ENCODE results near the gene SELENOM.
"Not testable (repeated sequence)": the region's sequence is repeated elsewhere in the genome, so short reads cannot be mapped to it uniquely, and the experiment has no call there.

The SELENOM gene

DNA sequence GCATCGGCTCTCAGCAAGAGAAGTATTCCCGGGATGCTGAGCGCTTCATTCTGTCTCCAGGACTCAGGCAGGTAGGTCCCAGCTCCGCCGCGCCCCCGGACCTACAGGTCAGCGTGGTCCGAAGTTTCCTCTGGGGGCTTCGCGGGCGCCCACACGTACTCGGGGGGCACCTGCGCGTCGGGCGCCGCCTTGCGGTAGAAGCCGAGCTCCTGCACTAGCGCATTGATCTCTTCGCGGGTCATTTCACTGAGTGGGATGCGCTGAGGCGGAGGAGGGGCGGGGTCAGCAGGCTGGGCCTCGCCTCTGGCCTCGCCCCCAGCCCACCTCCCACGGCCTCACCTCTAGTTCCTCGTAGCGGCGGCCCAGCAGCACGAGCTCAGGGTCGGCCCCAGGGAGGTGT is 2.5 kb downstream of the SELENOM start:
- DNase-seq, result no peak

DNA sequence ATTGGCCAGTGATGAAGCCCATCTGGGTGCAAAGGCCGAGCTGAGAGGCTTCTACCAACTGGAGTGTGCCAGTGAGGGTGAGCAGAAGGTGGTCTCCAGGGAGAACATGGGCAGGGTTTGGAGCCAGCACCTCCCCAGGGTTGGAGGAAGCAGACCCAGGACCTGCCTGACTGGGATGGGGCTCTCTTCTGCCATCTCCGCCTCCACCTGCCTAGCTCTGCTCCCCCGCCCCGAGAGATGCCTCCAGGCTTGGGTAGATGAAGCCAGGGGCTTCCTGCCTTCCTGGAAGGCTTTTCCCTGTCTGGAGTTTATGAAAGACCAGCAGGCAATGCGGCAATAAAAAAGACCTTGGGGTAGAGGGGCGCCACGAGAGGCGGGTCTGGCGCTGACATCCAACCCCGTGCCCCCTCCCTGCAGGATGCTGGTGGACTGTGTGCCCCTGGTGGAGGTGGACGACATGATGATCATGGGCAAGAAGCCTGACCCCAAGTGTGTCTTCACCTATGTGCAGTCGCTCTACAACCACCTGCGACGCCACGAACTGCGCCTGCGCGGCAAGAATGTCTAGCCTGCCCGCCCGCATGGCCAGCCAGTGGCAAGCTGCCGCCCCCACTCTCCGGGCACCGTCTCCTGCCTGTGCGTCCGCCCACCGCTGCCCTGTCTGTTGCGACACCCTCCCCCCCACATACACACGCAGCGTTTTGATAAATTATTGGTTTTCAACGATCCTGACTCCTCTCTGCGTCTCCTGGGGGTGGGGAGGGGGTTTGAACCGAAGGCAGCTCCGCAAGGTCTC is 3.3 kb downstream of the SELENOM start:
- DNase-seq, result no peak

DNA sequence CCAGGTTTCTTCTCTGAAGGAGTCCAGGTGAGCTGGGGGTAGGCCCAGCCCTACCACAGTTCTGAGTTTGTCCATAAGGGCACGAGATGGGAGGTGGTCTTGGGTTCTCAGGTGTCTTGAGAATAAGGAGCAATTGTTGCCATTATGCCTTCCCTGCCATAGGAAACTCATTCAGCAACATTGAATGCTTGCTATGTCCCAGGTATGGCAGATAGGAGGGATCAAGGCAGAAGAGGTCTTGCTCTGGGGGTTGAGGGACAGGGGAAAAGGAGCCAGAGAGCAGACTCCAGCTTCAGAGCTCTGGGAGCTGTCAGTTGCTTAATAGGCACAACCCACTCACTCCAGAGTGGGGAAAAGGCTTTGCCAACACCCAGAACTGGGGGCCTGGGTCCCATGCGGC is 4.3 kb downstream of the SELENOM start:
- no peak for DNase-seq

DNA sequence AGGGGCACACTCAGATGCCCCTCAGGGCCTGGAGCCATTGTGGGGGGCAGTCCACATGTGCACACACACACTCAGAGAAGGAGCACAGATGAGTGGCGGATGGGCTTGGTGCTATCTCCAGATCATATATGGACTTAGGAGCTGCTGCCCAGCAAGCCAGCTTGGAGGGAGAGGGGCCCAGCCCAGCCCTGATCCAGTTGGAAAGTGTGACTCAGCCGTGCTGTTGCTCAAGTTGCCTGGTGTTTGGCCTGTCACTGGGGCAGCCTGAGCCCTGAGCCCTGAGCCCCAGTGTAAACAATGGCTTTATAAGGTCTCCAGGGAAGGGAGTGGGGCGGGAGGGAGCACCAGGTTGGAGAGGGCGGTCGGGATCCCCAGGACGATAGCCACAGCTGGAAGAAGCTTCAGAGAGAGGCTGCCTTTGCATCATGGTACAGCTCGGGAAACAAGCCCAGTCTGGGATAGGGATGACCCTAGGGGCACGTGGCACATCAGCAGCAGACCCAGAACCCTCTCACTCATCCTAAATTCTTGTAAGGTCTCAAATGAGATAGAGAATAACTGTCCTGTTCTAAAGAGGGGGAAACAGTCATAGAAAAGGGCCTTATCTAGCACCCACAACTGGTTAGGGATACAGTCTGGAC is 4.8 kb downstream of the SELENOM start:
- no peak for DNase-seq

DNA sequence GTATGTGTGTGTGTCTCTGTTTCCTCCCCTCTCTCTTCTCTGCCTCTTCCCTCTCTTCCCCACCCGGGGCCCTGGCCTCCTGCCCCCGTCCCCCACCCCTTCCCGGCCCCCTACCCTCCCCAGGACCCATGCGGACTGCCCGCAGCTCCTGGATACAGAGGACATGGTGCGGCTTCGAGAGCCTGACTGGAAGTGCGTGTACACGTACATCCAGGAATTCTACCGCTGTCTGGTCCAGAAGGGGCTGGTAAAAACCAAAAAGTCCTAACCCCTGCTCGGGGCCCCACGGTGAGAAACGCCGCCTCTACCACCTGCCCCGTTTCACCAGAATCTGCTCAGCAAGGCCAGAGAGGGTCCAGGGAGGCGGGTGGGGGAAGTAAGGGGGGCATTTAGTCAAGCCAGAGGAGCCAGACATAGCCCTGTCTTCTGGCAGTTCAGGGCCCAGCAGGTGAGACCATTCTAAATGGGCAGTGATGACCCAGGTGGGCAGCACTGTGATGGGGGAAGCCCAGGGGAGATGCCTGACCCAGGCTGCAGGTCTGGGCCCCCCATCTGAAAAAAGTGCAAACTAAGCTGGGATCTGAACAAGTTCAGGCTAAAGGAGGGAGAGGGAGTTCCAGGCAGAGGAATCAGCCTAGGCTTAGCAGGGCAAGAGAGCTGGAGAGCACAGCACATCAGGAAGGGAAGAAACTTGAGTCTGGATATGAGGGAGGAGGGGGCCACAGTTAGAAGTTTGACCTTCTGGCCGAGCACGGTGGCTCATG is 6.4 kb downstream of the SELENOM start:
- no peak for DNase-seq

DNA sequence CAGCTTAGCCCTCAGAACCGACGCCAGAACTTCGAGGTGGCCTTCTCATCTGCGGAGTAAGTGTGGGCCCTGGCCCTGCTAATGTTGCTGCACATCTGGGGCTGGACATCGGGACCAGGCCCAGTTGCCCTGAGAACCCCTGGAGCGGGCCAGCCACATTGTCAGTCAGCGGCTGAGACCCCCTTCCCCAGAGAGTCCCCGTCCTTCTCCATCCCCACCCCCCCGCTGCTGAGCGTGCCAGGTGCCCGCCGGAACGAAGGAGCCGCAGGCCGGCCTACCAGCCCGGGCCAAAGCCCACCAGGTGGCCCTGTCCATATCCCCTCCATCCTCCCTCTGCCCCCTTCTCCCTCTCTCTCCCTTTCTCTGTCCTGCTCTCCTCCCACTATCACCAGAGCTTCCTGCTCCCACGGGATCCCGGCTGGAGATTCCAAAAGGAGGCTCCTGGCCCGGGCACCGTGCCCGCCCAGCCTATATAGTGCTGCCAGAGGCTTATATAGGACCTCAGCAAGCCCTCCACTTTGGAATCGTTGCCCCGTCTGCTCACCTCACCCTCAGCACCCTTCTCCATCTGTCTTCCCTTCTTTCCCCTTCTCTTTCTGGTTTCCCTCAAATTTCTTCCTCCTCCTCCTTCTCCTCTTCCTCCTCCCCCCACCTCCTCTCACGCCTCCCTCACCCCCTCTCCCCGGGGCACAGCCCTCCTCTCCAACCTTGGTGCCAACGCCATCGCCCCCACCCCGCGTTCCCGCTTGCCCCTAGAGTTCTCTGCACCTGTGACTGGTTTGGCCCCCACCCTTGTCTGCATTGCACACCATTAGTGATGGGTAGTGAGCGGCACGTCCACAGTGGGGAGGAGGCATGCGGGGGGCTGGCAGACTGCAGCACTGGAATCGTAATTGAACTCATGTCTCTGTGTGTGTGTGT is 7.3 kb downstream of the SELENOM start:
- DNase-seq, result no peak

DNA sequence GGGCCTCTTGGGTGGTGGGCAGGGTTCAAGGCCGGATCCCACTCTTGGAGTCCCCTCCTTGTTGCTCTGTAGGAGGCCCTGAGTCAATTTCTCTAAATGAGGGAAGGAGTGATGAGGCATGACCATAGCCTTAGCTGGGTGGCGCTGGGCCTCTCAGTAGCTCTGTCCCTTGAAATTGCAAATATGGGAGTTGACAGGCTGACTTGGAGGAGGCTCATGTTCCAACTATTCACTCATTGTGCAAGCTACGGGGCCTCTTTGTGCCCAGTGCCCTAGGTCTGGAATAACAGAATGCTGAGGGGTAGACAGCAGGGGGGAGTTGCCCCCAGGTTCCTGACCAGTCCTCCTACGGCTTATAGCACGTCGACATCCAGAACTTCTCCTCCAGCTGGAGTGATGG is 8.0 kb downstream of the SELENOM start:
- no peak for DNase-seq

DNA sequence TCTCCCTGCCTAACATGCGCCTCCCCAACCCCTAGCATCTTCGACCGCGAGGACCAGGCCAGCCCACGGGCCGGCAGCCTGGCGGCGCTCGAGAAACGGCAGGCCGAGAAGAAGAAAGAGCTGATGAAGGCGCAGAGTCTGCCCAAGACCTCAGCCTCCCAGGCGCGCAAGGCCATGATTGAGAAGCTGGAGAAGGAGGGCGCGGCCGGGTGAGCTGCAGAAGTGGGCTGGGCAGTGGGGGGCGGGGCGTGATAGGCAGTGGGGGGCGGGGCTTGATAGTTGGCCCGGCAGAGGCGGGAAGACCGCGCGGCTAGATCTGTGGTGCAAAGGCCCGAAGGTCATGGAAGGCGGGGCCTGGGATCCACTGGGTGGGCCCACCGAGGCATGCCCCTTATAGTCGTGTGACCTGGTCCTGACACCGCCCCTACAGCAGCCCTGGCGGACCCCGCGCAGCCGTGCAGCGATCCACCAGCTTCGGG is 8.7 kb downstream of the SELENOM start:
- no peak for DNase-seq

DNA sequence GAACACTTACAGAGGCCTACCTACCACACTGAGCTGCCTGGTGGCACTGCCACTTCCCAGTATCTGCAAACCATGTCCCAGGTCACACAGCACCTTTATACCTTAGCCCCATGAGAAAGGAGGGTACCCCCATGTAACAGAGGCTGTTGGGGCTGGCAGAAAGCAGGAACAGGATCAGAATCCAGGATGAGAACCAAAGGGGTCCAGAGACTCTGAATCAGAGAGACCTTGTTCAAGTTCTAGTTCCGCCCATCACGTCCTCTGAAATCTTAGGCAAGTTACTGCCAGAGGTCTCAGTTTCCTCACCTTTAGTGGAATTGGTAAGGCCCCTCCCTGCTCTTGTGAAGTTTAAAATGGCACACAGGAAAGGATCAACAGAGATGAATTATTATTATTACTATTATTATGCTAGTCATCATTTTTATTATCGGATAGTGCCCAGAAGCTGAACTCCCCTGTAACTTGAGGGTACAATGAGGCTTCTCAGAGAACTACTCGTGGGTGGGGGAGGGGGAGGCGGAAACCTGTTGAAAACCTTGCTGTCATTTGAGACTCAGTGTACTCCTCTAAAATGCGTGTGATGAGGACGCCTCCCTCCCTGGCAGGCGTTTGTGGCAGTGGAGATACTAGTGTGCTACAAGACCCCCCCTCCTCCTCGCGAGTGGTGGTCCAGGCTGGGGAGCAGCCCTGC is 9.3 kb downstream of the SELENOM start:
- no peak for DNase-seq

DNA sequence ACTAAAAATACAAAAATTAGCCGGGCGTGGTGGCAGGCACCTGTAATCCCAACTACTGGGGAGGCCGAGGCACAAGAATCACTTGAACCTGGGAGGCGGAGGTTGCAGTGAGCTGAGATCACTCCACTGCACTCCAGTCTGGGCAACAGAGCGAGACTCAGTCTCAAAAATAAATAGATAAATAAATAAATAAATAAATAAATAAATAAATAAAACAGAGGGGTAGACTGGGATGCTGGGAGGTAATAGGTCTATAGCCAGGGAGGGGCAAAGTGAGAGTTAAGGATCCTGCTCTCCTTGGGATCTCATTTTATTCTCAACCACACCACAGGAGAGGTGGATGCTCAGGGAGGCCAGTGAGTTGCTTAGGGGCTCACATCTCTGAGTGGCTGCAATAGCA is 9.8 kb downstream of the SELENOM start:
- DNase-seq, result not testable (repeated sequence)

DNA sequence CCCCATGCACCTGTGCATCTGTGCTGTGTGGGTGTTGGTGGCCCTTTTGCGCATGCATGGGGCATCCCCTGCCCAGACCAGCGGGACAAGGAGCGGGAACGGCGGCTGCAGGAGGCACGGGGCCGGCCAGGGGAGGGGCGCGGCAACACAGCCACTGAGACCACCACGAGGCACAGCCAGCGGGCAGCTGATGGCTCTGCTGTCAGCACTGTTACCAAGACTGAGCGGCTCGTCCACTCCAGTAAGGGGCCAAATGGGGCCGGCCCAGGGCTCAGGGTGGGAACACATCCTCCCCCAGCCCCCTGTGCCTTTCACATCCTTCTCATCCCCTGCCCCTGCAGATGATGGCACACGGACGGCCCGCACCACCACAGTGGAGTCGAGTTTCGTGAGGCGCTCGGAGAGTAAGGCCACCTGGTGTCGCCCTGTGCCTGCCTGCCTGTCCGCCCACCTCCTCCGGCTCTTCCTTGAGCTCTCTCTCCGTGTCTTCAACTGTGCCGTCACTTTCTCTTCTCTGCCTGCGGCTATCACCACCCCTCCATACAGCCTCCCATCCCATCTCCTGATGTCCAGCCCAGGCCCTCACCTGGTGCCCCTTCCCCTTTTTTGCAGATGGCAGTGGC is 10.6 kb downstream of the SELENOM start:
- no peak for DNase-seq

DNA sequence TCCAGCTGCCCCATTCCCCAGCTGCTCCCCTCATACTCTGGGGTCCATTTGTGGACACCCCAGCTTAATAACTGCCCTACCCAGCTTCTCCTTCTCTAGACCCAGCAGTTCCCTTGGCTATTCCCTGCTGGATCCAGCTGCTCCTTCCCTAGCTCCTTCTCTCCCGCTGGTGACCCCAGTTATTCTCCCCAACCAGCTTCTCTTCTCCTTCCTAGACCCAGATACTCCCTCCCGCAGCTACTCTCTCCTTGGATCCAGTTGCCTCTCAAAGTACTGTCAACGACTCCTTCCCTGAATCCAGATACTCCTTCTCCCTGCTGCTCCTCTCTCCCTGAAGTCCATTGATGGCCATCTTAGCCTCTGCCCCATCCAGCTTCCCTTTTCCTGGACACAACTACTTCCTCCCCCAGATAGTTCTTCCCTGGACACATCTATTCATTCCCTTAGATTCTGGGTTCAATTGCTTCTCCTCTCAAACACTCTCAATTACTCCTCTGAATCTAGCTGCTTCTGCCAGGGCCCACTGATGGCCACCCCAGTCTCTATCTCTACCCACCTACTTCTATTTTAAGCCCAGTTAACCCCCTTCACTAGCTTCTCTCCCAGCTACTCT is 11.6 kb downstream of the SELENOM start:
- no peak for DNase-seq

DNA sequence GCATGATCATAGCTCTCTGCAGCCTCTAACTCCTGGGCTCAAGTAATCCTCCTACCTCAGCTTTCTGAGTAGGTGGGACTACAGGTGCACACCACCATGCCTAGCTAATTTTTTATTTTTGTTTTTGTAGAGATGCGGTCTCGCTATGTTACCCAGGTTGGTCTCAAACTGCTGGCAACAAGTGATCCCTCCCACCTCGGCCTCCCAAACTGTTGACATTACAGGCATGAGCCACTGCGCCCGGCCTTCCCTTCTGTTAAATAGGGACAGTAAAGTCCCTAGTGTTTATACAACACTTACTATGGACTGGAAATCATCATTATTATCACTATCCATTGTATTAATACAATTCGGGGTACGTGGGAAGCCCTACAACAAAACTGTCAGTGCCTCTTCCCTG is 12.6 kb downstream of the SELENOM start:
- DNase-seq, result no peak

DNA sequence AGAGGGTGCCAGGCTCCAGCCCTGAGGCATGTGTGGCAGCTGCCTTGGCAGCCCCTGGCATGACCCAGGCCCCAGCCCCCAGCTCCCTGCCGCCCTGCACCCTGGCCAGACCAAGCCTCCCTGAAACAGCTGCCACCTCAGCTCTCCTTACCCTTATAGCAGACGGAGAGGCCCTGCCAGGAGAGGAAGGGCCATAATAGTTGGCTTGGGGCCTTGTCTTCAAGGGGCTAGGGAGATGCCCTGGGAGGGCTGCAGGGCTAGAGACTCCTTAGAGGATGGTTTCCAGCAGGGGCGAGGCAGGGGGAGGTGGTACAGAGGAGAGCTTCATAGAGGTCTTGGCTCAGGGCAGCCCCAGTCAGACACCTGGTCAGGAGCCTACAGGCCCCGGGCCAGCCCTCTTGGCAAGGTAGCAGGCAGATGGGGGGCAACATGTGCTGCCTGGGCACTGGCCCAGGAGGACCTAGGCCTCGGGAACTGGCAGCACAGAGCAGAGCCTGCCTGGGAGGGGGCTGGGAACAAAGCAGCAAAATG is 13.3 kb downstream of the SELENOM start:
- no peak for DNase-seq

DNA sequence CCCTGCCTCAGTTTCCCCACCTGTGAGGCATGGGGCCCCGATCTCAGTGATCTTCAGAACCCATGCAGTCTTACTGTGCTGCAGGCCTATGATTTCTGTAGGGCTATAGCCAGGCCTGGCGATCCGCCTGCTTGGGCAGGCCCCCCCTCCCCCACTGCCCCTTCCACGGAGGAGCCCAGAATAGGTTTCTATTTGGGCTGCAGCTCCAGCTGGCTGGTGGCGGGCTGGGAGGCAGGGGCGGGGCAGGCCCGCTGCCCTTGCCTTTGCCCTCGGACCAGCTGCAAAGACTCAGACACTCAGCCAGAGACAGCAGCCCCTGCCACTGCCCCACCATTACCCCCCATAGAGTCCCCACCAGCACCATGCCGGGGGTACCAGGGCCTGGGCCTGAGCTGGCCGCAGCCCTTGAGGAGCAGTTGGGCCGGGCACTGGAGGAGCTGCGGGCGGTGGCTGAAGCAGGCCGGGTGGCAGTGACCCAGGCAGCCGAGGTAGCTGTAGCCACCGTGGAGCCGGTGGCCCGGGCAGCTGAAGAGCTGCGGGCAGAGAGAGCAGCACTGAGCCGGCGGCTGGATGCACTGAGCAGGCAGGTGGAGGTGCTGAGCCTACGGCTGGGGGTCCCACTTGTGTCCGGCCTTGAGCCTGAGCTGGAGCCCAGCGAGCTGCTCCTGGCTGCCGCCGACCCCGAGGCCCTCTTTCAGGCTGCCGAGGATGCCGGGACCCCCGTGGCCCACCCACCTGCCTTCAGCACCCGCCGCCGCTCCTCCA is 14.1 kb downstream of the SELENOM start:
- no peak for DNase-seq

DNA sequence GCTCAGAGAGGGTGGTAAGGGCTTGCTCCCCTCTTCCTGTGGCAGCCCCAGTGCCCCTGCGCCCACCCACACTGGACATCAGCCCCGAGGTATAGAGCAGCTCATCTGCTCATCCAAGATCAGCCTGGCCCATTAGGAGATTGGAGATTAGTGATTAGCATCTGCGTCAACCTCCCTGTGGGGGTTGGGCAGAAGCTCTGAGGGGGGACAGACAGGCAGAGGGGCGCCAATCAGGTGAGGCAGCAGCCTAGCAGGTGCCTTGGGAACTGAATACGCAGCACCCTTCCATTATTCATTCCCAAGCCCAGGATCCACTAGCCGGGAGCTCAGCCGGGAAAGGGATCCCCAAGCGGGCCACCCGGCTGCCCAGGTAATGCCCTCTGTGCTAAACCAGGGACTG is 15.2 kb downstream of the SELENOM start:
- no peak for DNase-seq

DNA sequence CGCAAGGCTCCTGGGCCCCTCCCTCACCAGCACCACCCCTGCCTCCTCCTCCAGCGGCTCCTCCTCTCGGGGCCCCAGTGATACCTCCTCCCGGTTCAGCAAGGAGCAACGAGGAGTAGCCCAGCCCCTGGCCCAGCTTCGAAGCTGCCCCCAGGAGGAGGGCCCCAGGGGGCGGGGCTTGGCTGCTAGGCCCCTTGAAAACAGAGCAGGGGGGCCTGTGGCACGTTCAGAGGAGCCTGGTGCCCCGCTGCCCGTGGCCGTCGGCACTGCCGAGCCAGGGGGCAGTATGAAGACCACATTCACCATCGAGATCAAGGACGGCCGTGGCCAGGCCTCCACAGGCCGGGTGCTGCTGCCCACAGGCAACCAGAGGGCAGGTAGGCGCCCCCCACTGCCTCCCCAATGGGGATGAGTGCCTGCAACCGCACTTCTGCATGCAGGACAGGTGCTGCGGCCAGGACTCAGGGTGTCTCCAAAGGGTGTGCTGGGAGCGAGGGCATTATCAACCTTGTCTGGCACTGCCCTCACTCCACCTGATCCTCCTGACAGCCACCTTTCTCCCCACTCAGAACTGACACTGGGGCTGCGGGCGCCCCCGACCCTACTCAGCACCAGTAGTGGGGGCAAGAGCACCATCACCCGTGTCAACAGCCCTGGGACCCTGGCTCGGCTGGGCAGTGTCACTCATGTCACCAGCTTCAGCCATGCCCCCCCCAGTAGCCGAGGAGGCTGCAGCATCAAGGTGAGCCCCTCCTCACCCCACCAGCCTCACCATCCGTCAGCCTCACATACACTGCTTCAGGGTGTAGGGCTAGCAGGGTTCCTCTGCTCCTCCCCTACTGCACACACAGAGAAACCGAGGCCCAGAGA is 16.0 kb downstream of the SELENOM start:
- no peak for DNase-seq

DNA sequence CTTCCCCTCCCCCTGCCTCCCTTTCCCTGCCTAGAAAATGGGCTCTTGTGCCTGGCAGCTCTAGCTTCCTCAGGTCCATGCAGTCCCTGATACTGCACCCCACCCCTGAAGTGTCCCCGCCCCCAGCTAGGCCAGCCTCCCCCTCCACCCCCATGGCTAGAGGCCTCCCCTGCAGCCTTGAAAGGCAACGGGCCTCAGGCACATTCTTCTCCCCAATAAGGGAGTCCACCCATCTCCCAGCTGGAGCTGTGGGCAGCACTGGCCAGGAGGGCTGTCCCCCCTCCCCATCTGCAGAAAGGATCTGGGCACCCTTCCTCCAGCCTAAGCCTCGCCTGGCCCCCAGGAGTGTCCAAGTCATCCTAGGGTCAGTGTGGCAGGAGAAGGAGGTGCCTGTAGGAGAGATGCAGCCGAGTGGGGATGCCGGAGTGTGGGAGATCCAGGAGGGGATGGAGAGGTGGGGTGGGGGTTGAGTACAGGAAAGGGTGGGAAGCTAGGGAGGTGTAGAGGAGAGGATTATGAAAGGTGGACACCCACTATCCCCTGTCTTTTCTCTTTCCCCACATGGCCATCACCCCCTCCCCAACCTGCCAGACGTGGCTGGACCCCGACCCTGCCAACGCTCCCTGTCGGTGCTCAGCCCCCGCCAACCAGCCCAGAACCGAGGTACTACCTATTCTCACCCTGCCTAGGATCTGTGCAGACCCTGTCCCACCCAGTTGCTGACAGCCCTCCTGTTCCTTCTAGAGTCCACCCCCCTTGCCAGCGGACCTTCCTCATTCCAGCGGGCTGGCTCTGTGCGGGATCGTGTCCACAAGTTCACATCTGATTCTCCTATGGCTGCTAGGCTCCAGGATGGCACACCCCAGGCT is 16.9 kb downstream of the SELENOM start:
- DNase-seq, result no peak
